ENCODE measurements around the gene ERC2.

ERC2 gene

DNA sequence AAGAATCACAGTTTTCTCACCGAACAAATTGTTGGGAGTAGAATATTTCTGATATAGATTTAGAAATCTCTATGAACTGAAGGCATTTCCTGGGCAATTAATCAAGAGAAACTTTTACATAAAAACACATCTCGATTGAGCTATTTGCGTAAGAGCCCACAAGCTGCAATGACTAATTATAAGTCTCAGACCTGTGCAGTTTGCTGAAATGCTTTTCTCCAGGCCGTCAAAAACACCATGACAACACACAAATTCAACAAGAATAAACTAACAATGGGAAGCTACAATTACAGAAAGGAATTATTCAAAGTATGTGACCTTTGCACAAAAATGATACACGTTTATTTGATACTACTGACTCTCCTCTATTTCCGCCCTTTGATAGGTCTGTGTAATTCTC is 499.9 kb downstream of the ERC2 start:
- Histone ChIP-seq H3K27ac (no peak overlapping the region), H3K36me3 (ENCODE audit: control insufficient read depth, insufficient read depth, low read length) (no peaks in the 10 kb centered on the region), H3K4me3 (ENCODE audit: low read depth, low read length) (no peak overlapping the region), H3K27me3 (ENCODE audit: control insufficient read depth, insufficient read depth, low read length) (no peaks in the 10 kb centered on the region), H3K4me1 (no peaks in the 10 kb centered on the region), H3K79me2 (no peaks in the 10 kb centered on the region), H2AFZ (no peak overlapping the region), H3K4me2 (ENCODE audit: low read length) (no peak overlapping the region), H3K9ac (no peak overlapping the region), H3K9me3 (ENCODE audit: control insufficient read depth, low read length) (no peaks in the 10 kb centered on the region)
- TF ChIP-seq, protein P1, sequence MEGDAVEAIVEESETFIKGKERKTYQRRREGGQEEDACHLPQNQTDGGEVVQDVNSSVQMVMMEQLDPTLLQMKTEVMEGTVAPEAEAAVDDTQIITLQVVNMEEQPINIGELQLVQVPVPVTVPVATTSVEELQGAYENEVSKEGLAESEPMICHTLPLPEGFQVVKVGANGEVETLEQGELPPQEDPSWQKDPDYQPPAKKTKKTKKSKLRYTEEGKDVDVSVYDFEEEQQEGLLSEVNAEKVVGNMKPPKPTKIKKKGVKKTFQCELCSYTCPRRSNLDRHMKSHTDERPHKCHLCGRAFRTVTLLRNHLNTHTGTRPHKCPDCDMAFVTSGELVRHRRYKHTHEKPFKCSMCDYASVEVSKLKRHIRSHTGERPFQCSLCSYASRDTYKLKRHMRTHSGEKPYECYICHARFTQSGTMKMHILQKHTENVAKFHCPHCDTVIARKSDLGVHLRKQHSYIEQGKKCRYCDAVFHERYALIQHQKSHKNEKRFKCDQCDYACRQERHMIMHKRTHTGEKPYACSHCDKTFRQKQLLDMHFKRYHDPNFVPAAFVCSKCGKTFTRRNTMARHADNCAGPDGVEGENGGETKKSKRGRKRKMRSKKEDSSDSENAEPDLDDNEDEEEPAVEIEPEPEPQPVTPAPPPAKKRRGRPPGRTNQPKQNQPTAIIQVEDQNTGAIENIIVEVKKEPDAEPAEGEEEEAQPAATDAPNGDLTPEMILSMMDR (IDR thresholded peaks at IDR 0.05), result no peak

DNA sequence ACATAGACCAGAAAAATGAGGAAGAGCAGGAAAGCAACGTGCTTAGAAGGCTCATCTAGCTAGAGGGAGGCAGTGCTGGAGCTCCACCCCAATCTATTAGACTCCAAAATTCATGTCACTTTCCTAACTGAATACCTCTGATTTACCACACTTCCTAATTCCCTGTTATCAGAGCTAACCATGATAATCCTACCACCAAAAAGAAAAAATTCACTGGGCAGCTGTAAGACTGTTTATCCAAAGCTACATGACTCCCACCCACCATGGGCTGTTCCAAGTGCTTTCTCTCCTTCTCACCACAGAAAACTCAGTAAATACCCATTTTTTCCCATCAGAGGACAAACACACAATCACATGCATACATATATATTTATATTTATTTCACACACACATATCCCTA is 501.7 kb downstream of the ERC2 start:
- Histone ChIP-seq H3K27ac (no peak overlapping the region), H3K27me3 (ENCODE audit: control insufficient read depth, insufficient read depth, low read length) (no peaks in the 10 kb centered on the region), H3K4me2 (ENCODE audit: low read length) (no peak overlapping the region), H3K79me2 (no peaks in the 10 kb centered on the region), H3K4me1 (no peaks in the 10 kb centered on the region), H3K9me3 (ENCODE audit: control insufficient read depth, low read length) (no peaks in the 10 kb centered on the region), H2AFZ (no peak overlapping the region), H3K9ac (no peak overlapping the region), H3K4me3 (ENCODE audit: low read depth, low read length) (no peak overlapping the region), H3K36me3 (ENCODE audit: control insufficient read depth, insufficient read depth, low read length) (no peaks in the 10 kb centered on the region)
- TF ChIP-seq, protein P1 (IDR thresholded peaks at IDR 0.05), result no peak

DNA sequence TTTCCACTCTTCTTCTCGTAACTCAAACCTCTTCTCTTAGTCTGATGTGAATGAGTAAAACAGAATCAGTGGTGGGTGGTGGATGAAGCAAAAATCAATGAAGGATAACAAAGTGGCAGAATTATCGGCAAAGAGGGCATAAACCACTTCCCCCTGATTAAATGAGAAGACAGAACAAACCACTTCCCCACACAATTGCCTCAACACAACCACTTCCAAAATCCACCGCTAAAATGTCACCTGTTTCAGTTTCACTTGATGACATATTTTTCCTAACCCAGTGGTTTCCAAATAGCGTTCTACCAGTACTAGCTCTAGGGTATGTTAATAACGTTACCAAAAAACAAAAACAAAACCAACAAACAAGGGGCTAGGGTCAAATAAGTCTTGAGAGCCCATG is 502.5 kb downstream of the ERC2 start:
- Histone ChIP-seq H3K4me2 (ENCODE audit: low read length) (no peak overlapping the region), H3K27me3 (ENCODE audit: control insufficient read depth, insufficient read depth, low read length) (no peaks in the 10 kb centered on the region), H3K9ac (no peak overlapping the region), H3K9me3 (ENCODE audit: control insufficient read depth, low read length) (no peaks in the 10 kb centered on the region), H3K79me2 (no peaks in the 10 kb centered on the region), H3K27ac (no peak overlapping the region), H2AFZ (no peak overlapping the region), H3K36me3 (ENCODE audit: control insufficient read depth, insufficient read depth, low read length) (no peaks in the 10 kb centered on the region), H3K4me3 (ENCODE audit: low read depth, low read length) (no peak overlapping the region), H3K4me1 (no peaks in the 10 kb centered on the region)
- TF ChIP-seq, protein P1 (IDR thresholded peaks at IDR 0.05), result no peak

DNA sequence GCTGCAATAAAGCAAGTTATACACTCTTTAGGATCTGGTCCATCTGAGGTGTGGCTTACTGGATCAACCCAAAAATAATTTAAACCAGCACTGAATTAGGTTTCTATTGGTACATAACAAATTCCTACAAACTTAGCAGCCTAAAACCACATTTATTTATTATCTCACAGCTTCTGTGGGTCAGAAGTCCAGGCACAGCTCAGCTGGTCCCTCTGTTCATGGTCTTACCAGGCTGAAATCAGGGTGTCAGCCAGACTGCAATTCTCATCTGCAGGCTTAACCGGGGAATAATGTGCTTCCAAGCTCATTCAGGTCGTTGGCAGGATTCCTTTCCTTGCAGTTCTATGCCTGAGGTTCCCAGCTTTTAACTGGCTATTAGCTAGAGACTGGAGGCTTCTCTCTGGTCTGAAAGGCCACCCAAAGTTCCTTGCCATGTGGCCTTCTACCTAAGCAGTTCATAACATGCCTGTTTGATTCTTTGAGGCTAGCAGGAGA is 503.7 kb downstream of the ERC2 start:
- Histone ChIP-seq H2AFZ (no peak overlapping the region), H3K4me3 (ENCODE audit: low read depth, low read length) (no peak overlapping the region), H3K9ac (no peak overlapping the region), H3K4me2 (ENCODE audit: low read length) (no peak overlapping the region), H3K27me3 (ENCODE audit: control insufficient read depth, insufficient read depth, low read length) (no peaks in the 10 kb centered on the region), H3K79me2 (no peaks in the 10 kb centered on the region), H3K36me3 (ENCODE audit: control insufficient read depth, insufficient read depth, low read length) (no peaks in the 10 kb centered on the region), H3K4me1 (no peaks in the 10 kb centered on the region), H3K27ac (no peak overlapping the region), H3K9me3 (ENCODE audit: control insufficient read depth, low read length) (no peaks in the 10 kb centered on the region)
- TF ChIP-seq, protein P1 (IDR thresholded peaks at IDR 0.05), result no peak

DNA sequence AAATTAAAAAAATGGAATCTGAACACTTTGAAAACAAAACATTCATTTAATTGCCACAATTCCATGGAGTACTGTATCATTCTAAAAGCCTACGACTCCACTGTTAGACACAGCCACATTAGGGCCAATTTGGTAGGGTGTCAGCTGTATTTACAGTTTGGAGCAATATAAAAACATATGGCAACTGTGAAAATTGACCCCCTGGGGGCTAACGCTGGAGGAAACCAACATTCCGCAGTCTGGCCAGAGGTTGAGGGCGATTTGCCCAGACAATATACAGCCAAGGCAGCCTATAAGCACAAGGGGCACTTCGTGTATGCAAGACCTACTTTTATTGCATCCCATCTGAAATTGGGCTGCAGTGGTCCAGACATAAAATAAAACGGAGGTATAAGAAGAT is 504.7 kb downstream of the ERC2 start:
- TF ChIP-seq, protein P1 (IDR thresholded peaks at IDR 0.05), result no peak
- Histone ChIP-seq H3K27me3 (ENCODE audit: control insufficient read depth, insufficient read depth, low read length) (no peaks in the 10 kb centered on the region), H3K9ac (no peak overlapping the region), H3K4me3 (ENCODE audit: low read depth, low read length) (no peak overlapping the region), H3K9me3 (ENCODE audit: control insufficient read depth, low read length) (no peaks in the 10 kb centered on the region), H3K27ac (no peak overlapping the region), H3K36me3 (ENCODE audit: control insufficient read depth, insufficient read depth, low read length) (no peaks in the 10 kb centered on the region), H2AFZ (no peak overlapping the region), H3K4me1 (no peaks in the 10 kb centered on the region), H3K79me2 (no peaks in the 10 kb centered on the region), H3K4me2 (ENCODE audit: low read length) (no peak overlapping the region)
